T-helper 1 cell treated with Interleukin-12 subunit alpha and Interleukin-12 subunit beta and Interleukin-4 antibody, amounts not matched to agents 30 μg/mL and 1 μg/mL, for 36 hours (primary cell): ENCODE data around the gene SLC44A1.

Experiments
- H3K27ac Mint-ChIP-seq: one replicate; pipeline ENCODE4 v1.8.0; 2021; ENCODE audit warnings: mild to moderate bottlenecking, mixed read lengths
- H3K27me3 Mint-ChIP-seq: one replicate; pipeline ENCODE4 v1.8.0; 2021; ENCODE audit warnings: low read depth, mixed read lengths
- H3K36me3 Mint-ChIP-seq: one replicate; pipeline ENCODE4 v1.8.0; 2021; ENCODE audit warnings: low read depth, mixed read lengths
- H3K4me1 Mint-ChIP-seq: one replicate; pipeline ENCODE4 v1.8.0; 2021; ENCODE audit warnings: low read depth, mixed read lengths
- H3K4me3 Mint-ChIP-seq: one replicate; pipeline ENCODE4 v1.8.0; 2021; ENCODE audit warnings: mild to moderate bottlenecking, moderate library complexity, mixed read lengths
- H3K9me3 Mint-ChIP-seq: one replicate; pipeline ENCODE4 v1.8.0; 2021; ENCODE audit warnings: mixed read lengths

The SLC44A1 gene

GRCh38 chr9:105244003-105244733 is at the start of gene SLC44A1:
TSS of gene SLC44A1 (plus strand) at chr9:105244651. CDS start at chr9:105244869, 218 bp downstream.
- no peaks in the 10 kb centered on the region for H3K9me3 Mint-ChIP-seq
- no peaks in the 10 kb centered on the region for H3K36me3 Mint-ChIP-seq
- H3K27ac Mint-ChIP-seq = peak within 1 kb of the TSS; percentile 76
- peaks cover 23% of the 10 kb centered on the region for H3K4me1 Mint-ChIP-seq
- peak within 1 kb of the TSS; percentile 92 for H3K4me3 Mint-ChIP-seq
- H3K27me3 Mint-ChIP-seq = peaks cover 79% of the 10 kb centered on the region

- Mint-ChIP-seq H3K27me3 (peaks cover 16% of the 10 kb centered on the region), H3K9me3 (no peaks in the 10 kb centered on the region), H3K27ac (no peak overlapping the region), H3K4me1 (no peaks in the 10 kb centered on the region), H3K4me3 (no peak overlapping the region), H3K36me3 (no peaks in the 10 kb centered on the region)
Measured at GRCh38 chr9:105195259-105195658, 49.2 kb upstream of the SLC44A1 start.

GRCh38 chr9:105198023-105198422 is 46.4 kb upstream of the SLC44A1 start:
- H3K27ac Mint-ChIP-seq = no peak overlapping the region

GRCh38 chr9:105198865-105199264 is 45.6 kb upstream of the SLC44A1 start:
- H3K4me3 Mint-ChIP-seq = no peak overlapping the region
- H3K27me3 Mint-ChIP-seq = peaks cover 11% of the 10 kb centered on the region
- no peaks in the 10 kb centered on the region for H3K9me3 Mint-ChIP-seq
- H3K27ac Mint-ChIP-seq = no peak overlapping the region
- no peaks in the 10 kb centered on the region for H3K36me3 Mint-ChIP-seq
- H3K4me1 Mint-ChIP-seq = no peaks in the 10 kb centered on the region

More at GRCh38 chr9:105198023-105198422, 46.4 kb upstream of the SLC44A1 start:
- H3K9me3 Mint-ChIP-seq = no peaks in the 10 kb centered on the region
- H3K4me3 Mint-ChIP-seq = no peak overlapping the region
- peaks cover 13% of the 10 kb centered on the region for H3K27me3 Mint-ChIP-seq
- no peaks in the 10 kb centered on the region for H3K4me1 Mint-ChIP-seq
- H3K36me3 Mint-ChIP-seq = no peaks in the 10 kb centered on the region

GRCh38 chr9:105204416-105204815 is 40.0 kb upstream of the SLC44A1 start:
- Mint-ChIP-seq H3K4me1 (no peaks in the 10 kb centered on the region), H3K27me3 (no peaks in the 10 kb centered on the region), H3K9me3 (no peaks in the 10 kb centered on the region), H3K4me3 (no peak overlapping the region), H3K27ac (no peak overlapping the region), H3K36me3 (no peaks in the 10 kb centered on the region)

- Mint-ChIP-seq H3K9me3 (no peaks in the 10 kb centered on the region), H3K27ac (no peak overlapping the region), H3K27me3 (no peaks in the 10 kb centered on the region), H3K4me3 (no peak overlapping the region), H3K4me1 (no peaks in the 10 kb centered on the region), H3K36me3 (no peaks in the 10 kb centered on the region)
Measured at GRCh38 chr9:105205787-105206495, 38.5 kb upstream of the SLC44A1 start.

- no peaks in the 10 kb centered on the region for H3K36me3 Mint-ChIP-seq
- no peaks in the 10 kb centered on the region for H3K27me3 Mint-ChIP-seq
- no peak overlapping the region for H3K27ac Mint-ChIP-seq
- H3K4me3 Mint-ChIP-seq = no peak overlapping the region
- no peaks in the 10 kb centered on the region for H3K9me3 Mint-ChIP-seq
- H3K4me1 Mint-ChIP-seq = no peaks in the 10 kb centered on the region
Measured at GRCh38 chr9:105206496-105206820, 38.0 kb upstream of the SLC44A1 start.

GRCh38 chr9:105206821-105207699 is 37.4 kb upstream of the SLC44A1 start:
- no peak overlapping the region for H3K4me3 Mint-ChIP-seq
- no peaks in the 10 kb centered on the region for H3K27me3 Mint-ChIP-seq
- no peaks in the 10 kb centered on the region for H3K9me3 Mint-ChIP-seq
- H3K27ac Mint-ChIP-seq = no peak overlapping the region
- H3K36me3 Mint-ChIP-seq = no peaks in the 10 kb centered on the region
- no peaks in the 10 kb centered on the region for H3K4me1 Mint-ChIP-seq

GRCh38 chr9:105216440-105217178 is 27.8 kb upstream of the SLC44A1 start:
- no peaks in the 10 kb centered on the region for H3K27me3 Mint-ChIP-seq
- H3K4me3 Mint-ChIP-seq = no peak overlapping the region
- no peaks in the 10 kb centered on the region for H3K4me1 Mint-ChIP-seq
- H3K9me3 Mint-ChIP-seq = no peaks in the 10 kb centered on the region
- no peak overlapping the region for H3K27ac Mint-ChIP-seq
- H3K36me3 Mint-ChIP-seq = no peaks in the 10 kb centered on the region

- Mint-ChIP-seq H3K9me3 (peaks cover 8% of the 10 kb centered on the region), H3K4me1 (no peaks in the 10 kb centered on the region), H3K27ac (no peak overlapping the region), H3K4me3 (no peak overlapping the region), H3K27me3 (no peaks in the 10 kb centered on the region), H3K36me3 (no peaks in the 10 kb centered on the region)
Measured at GRCh38 chr9:105218673-105219072, 25.8 kb upstream of the SLC44A1 start.

- no peaks in the 10 kb centered on the region for H3K4me1 Mint-ChIP-seq
- H3K27ac Mint-ChIP-seq = no peak overlapping the region
- H3K9me3 Mint-ChIP-seq = peaks cover 15% of the 10 kb centered on the region
- no peak overlapping the region for H3K4me3 Mint-ChIP-seq
- no peaks in the 10 kb centered on the region for H3K36me3 Mint-ChIP-seq
- no peaks in the 10 kb centered on the region for H3K27me3 Mint-ChIP-seq
Measured at GRCh38 chr9:105219291-105219805, 25.1 kb upstream of the SLC44A1 start.

- Mint-ChIP-seq H3K4me1 (no peaks in the 10 kb centered on the region), H3K36me3 (no peaks in the 10 kb centered on the region), H3K4me3 (no peak overlapping the region), H3K27me3 (no peaks in the 10 kb centered on the region), H3K9me3 (peaks cover 20% of the 10 kb centered on the region), H3K27ac (no peak overlapping the region)
Measured at GRCh38 chr9:105220451-105220850, 24.0 kb upstream of the SLC44A1 start.

GRCh38 chr9:105223544-105224140 is 20.8 kb upstream of the SLC44A1 start:
- Mint-ChIP-seq H3K4me1 (no peaks in the 10 kb centered on the region), H3K4me3 (no peak overlapping the region), H3K36me3 (no peaks in the 10 kb centered on the region), H3K27ac (no peak overlapping the region), H3K9me3 (peaks cover 23% of the 10 kb centered on the region), H3K27me3 (peaks cover 10% of the 10 kb centered on the region)

GRCh38 chr9:105226055-105226454 is 18.4 kb upstream of the SLC44A1 start:
- Mint-ChIP-seq H3K4me1 (no peaks in the 10 kb centered on the region), H3K36me3 (no peaks in the 10 kb centered on the region), H3K27ac (no peak overlapping the region), H3K27me3 (peaks cover 15% of the 10 kb centered on the region), H3K4me3 (no peak overlapping the region), H3K9me3 (peaks cover 23% of the 10 kb centered on the region)
